DND-41 (cell line): Measurements from ENCODE around the gene STMND1.

Source experiments
- CTCF ChIP-seq: IDR thresholded peaks from 2 replicates; pipeline ENCODE4 v1.5.1; 2012; ENCODE audit warnings: borderline replicate concordance, low read length, moderate library complexity, mild to moderate bottlenecking; ENCODE audit not compliant: poor library complexity, severe bottlenecking; ENCODE audit errors: extremely low read depth
- EZH2 ChIP-seq: IDR thresholded peaks from 3 replicates; pipeline ENCODE4 v1.6.1; 2012; ENCODE audit warnings: borderline replicate concordance, low read depth, mild to moderate bottlenecking, moderate library complexity, low read length, inconsistent platforms; ENCODE audit not compliant: severe bottlenecking

GRCh38 chr6:17115251-17116116 is 13.6 kb downstream of the STMND1 start:
- TF ChIP-seq CTCF, result no peak
- no peak for TF ChIP-seq EZH2
